OCI-LY1 (cell line): ENCODE results near the gene CEP95.
"Not testable (repeated sequence)": the region's sequence is repeated elsewhere in the genome, so short reads cannot be mapped to it uniquely, and the experiment has no call there.

ENCODE experiments used
- H2AFZ ChIP-seq: fragments of 200-600 bp; sonication (generic), shearing (Covaris generic); 2 replicates; pipeline ENCODE4 v1.6.0; 2014; ENCODE audit warnings: antibody characterized with exemption, mild to moderate bottlenecking, low read length
- H3F3A ChIP-seq: fragments of 200-600 bp; sonication (generic), shearing (Covaris generic); 2 replicates; pipeline ENCODE4 v1.6.0; 2014; ENCODE audit warnings: mild to moderate bottlenecking, antibody characterized with exemption, low read length, moderate library complexity; ENCODE audit not compliant: insufficient read depth
- H3K27ac ChIP-seq: fragments of 200-600 bp; sonication (generic); 2 replicates; pipeline ENCODE4 v1.5.1; 2014; ENCODE audit warnings: low read length, mixed run types, mild to moderate bottlenecking, low read depth; ENCODE audit not compliant: poor library complexity, severe bottlenecking
- H3K27me3 ChIP-seq: fragments of 200-600 bp; sonication (generic); 2 replicates; pipeline ENCODE4 v1.6.0; 2014; ENCODE audit warnings: antibody characterized with exemption, mild to moderate bottlenecking, low read length, moderate library complexity; ENCODE audit not compliant: insufficient read depth
- H3K36me3 ChIP-seq: fragments of 200-600 bp; sonication (generic); 2 replicates; pipeline ENCODE4 v1.6.1; 2014; ENCODE audit warnings: mild to moderate bottlenecking, antibody characterized with exemption, low read length, moderate library complexity, mixed read lengths; ENCODE audit not compliant: insufficient read depth
- H3K4me1 ChIP-seq: fragments of 200-600 bp; sonication (generic); 2 replicates; pipeline ENCODE4 v1.5.1; 2014; ENCODE audit warnings: mild to moderate bottlenecking, low read length, moderate library complexity; ENCODE audit not compliant: insufficient read depth, severe bottlenecking
- H3K4me2 ChIP-seq: fragments of 200-600 bp; sonication (generic), shearing (Covaris generic); 2 replicates; pipeline ENCODE4 v1.6.1; 2014; ENCODE audit warnings: low read length
- H3K4me3 ChIP-seq: fragments of 200-600 bp; sonication (generic); 2 replicates; pipeline ENCODE4 v1.5.1; 2014; ENCODE audit warnings: low read length, low read depth, mild to moderate bottlenecking, mixed read lengths; ENCODE audit not compliant: poor library complexity, severe bottlenecking
- H3K79me2 ChIP-seq: fragments of 200-600 bp; shearing (Covaris generic); 2 replicates; pipeline ENCODE4 v1.6.1; 2016; ENCODE audit warnings: mixed run types, low read length, mixed read lengths; ENCODE audit not compliant: insufficient read depth
- H3K9ac ChIP-seq: fragments of 200-600 bp; sonication (generic), shearing (Covaris generic); 2 replicates; pipeline ENCODE4 v1.6.1; 2014; ENCODE audit warnings: mild to moderate bottlenecking, low read length, mixed read lengths
- H3K9me2 ChIP-seq: fragments of 200-600 bp; sonication (generic), shearing (Covaris generic); 2 replicates; pipeline ENCODE4 v1.6.1; 2014; ENCODE audit warnings: low read depth, mild to moderate bottlenecking, low read length, mixed read lengths
- H3K9me3 ChIP-seq: fragments of 200-600 bp; shearing (Covaris generic); 2 replicates; pipeline ENCODE4 v1.6.1; 2014; ENCODE audit warnings: low read length, mixed read lengths
- H4K20me1 ChIP-seq: fragments of 200-600 bp; sonication (generic), shearing (Covaris generic); 2 replicates; pipeline ENCODE4 v1.6.0; 2016; ENCODE audit warnings: mild to moderate bottlenecking, low read length; ENCODE audit not compliant: insufficient read depth
- CTCF ChIP-seq: fragments of 200-600 bp; sonication (generic), shearing (Covaris generic); IDR thresholded peaks from 2 replicates; pipeline ENCODE4 v1.5.1; 2017; ENCODE audit warnings: mild to moderate bottlenecking, antibody characterized with exemption, low read length, moderate library complexity, mixed read lengths
- EZH2 ChIP-seq: fragments of 200-600 bp; sonication (generic), shearing (Covaris generic); IDR thresholded peaks from 2 replicates; pipeline ENCODE4 v1.8.0; 2017; ENCODE audit warnings: borderline replicate concordance, mixed run types, mild to moderate bottlenecking, antibody characterized with exemption, low read length, moderate library complexity, mixed read lengths

The CEP95 gene

GRCh38 chr17:64491994-64492393 is 14.8 kb upstream of the CEP95 start:
- H3K27me3 ChIP-seq: no peaks in the 10 kb centered on the region
- H3K36me3 ChIP-seq: peaks cover 64% of the 10 kb centered on the region
- H4K20me1 ChIP-seq: no peaks in the 10 kb centered on the region
- no peaks in the 10 kb centered on the region for H3K9me3 ChIP-seq
- H3K79me2 ChIP-seq: peaks cover 13% of the 10 kb centered on the region
- peaks cover under 1% of the 10 kb centered on the region; the same call in 1 of the 2 replicates for H3F3A ChIP-seq
- no peak overlapping the region for H2AFZ ChIP-seq
- no peak overlapping the region for H3K9ac ChIP-seq
- TF ChIP-seq EZH2 (no peak), CTCF (no peak)
- peaks cover 23% of the 10 kb centered on the region for H3K4me1 ChIP-seq
- no peaks in the 10 kb centered on the region for H3K9me2 ChIP-seq
- H3K4me3 ChIP-seq: no peak overlapping the region
- no peak overlapping the region for H3K27ac ChIP-seq
- no peak overlapping the region for H3K4me2 ChIP-seq

DNA sequence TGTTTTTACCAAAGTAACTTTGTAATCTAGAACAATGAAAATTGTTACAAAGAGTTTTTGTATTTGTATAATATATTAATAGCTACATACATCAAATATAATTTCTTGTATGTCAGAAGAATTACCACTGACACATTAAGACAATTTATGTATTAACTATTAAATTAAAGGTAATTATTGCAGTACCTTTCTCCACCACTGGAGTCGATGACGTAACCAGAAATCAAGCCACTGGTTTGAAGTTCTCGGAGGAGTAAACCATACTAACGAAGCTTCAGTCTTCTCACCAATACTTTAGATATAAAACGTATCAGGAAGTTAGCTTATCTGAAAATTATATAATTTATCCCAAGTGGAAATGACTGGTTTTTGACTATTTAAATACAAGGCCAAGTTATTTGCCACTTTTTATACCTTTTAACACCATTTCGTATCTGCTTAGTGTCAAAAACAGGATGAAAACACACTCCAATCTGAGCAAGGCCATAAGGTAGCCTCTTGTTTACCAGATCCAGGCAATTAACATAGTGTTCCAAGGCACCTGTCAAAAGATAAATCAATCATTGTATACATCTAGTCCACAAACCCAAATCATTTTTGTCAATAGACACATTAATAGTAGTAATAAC is 14.2 kb upstream of the CEP95 start:
- peak; percentile 41; the same call in 1 of the 2 replicates for TF ChIP-seq CTCF
- TF ChIP-seq EZH2: no peak
- Histone ChIP-seq H3K4me2 (no peak overlapping the region), H3K27me3 (no peaks in the 10 kb centered on the region), H3K27ac (no peak overlapping the region), H2AFZ (no peak overlapping the region), H3K4me3 (no peak overlapping the region), H3K9ac (no peak overlapping the region), H3K36me3 (peaks cover 61% of the 10 kb centered on the region), H4K20me1 (no peaks in the 10 kb centered on the region), H3K4me1 (peaks cover 28% of the 10 kb centered on the region), H3F3A (peaks cover 5% of the 10 kb centered on the region), H3K79me2 (peaks cover 13% of the 10 kb centered on the region), H3K9me3 (no peaks in the 10 kb centered on the region), H3K9me2 (no peaks in the 10 kb centered on the region)

DNA sequence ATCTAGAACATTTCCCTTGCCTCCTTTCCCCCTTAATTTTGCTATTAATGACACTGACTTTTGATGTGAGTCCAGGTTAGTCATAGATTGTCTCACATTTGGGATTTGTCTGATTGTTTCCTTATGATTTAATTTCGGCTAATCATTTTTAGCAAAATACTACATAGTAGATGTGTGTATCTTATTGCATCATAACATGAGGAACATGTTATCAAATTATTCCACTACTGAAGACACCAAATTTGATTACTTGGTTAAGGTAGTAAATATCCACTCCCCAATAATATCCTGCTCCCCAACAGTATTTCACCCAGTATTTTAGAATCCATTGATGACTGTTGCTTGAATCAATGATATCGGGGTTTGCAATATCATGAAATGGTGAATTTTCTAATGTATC is 12.7 kb upstream of the CEP95 start:
- no peak overlapping the region for H2AFZ ChIP-seq
- TF ChIP-seq CTCF: no peak
- TF ChIP-seq EZH2: no peak
- H3K9ac ChIP-seq: peak overlapping the region; percentile 6; the same call in 1 of the 2 replicates
- H3K4me1 ChIP-seq: peaks cover 43% of the 10 kb centered on the region
- H3K36me3 ChIP-seq: peaks cover 66% of the 10 kb centered on the region
- no peak overlapping the region for H3K27ac ChIP-seq
- peak overlapping the region; percentile 87 for H3K4me3 ChIP-seq
- no peaks in the 10 kb centered on the region for H3K27me3 ChIP-seq
- peaks cover 13% of the 10 kb centered on the region for H3K79me2 ChIP-seq
- no peaks in the 10 kb centered on the region for H3K9me2 ChIP-seq
- no peaks in the 10 kb centered on the region for H4K20me1 ChIP-seq
- no peaks in the 10 kb centered on the region for H3K9me3 ChIP-seq
- H3F3A ChIP-seq: peaks cover 20% of the 10 kb centered on the region
- H3K4me2 ChIP-seq: peak overlapping the region; percentile 93

DNA sequence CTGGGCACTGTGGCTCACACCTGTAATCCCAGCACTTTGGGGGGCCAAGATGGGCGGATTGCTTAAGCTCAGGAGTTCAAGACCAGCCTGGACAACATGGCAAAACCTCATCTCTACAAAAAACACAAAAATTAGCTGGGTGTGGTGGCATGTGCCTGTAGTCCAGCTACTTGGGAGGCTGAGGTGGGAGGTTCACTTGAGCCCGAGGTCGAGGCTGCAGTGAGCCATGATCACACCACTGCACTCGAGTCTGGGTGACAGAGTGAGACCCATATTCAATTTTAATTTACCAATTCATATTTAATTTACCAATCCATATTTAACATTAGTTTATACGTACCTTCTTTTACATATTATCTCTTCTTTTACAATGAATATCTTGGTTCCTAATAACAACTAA is 11.5 kb upstream of the CEP95 start:
- H4K20me1 ChIP-seq, H3K9me2 ChIP-seq, H3K27me3 ChIP-seq, H3K27ac ChIP-seq, H2AFZ ChIP-seq, H3K9me3 ChIP-seq: not testable (repeated sequence)
- peak overlapping the region; percentile 87 for H3K4me3 ChIP-seq
- H3K4me1 ChIP-seq: peaks cover 55% of the 10 kb centered on the region
- H3F3A ChIP-seq: peaks cover 32% of the 10 kb centered on the region
- peak overlapping the region; percentile 93 for H3K4me2 ChIP-seq
- peak overlapping the region; percentile 82 for H3K9ac ChIP-seq
- H3K79me2 ChIP-seq: peaks cover 13% of the 10 kb centered on the region
- H3K36me3 ChIP-seq: peaks cover 66% of the 10 kb centered on the region
